ENCODE measurements around the gene DYNC1I1. TPM values are rescaled to one million over a fixed set of nuclear protein-coding genes. Genes with fewer than 3 reads are reported as not detected.

Gene DYNC1I1
- total RNA-seq, 1 experiment from 2014 or later: 3.2 TPM

DNA sequence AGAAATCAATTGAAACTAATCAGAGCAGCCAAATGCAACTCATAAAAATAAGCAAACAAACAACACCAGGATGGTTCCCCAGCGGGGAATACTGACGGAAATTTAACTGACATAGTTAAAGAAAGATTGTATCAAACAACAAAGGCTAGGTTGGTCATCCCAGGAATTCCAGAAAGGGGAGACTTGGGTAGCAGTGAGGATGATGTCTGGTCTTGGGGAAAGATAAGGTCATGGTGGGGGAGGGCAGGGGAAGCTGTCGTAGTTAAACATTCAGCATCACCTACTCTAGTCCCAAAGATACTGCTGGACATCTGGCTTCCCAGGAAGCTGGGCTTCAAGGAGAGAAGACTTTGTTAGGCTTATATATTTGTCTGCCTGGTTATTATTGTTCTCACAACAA is 50.4 kb downstream of the DYNC1I1 start:
- WGBS (ENCODE audit: extremely low coverage, insufficient read length, low lambda C conversion rate): no CpG with 5 or more reads among the region's 3 CpGs

More for the DNA sequence above, 50.4 kb downstream of the DYNC1I1 start:
- Histone ChIP-seq H3K27ac (ENCODE audit: insufficient read length, low read depth, low read length) (no peak overlapping the region), H3T11ph (ENCODE audit: low read length) (no peak overlapping the region), H3K18ac (ENCODE audit: insufficient read length, low read depth, low read length) (no peak overlapping the region), H4K20me1 (ENCODE audit: control insufficient read depth, insufficient read depth, insufficient read length) (no peaks in the 10 kb centered on the region), H3K27me3 (ENCODE audit: insufficient read depth, low read length) (no peaks in the 10 kb centered on the region), H3K9ac (ENCODE audit: extremely low read depth, insufficient read length, low read length) (no peak overlapping the region), H3K9me3 (ENCODE audit: control insufficient read depth, low read depth, low read length) (no peaks in the 10 kb centered on the region), H2BK5ac (ENCODE audit: insufficient read length, low read length) (no peak overlapping the region), H3K4ac (ENCODE audit: low read depth, low read length) (no peak overlapping the region), H3K56ac (ENCODE audit: insufficient read length, low read depth, low read length) (no peak overlapping the region), H2BK15ac (ENCODE audit: low read depth, low read length) (no peak overlapping the region), H4K8ac (replicated peaks; ENCODE audit: insufficient read length, low read depth, low read length) (no peak overlapping the region), H2BK120ac (ENCODE audit: low read depth, low read length, poor library complexity, severe bottlenecking) (no peak overlapping the region), H3K14ac (ENCODE audit: insufficient read depth, low read length) (no peak overlapping the region), H2AK5ac (ENCODE audit: insufficient read length, low read length) (no peak overlapping the region), H3K79me1 (ENCODE audit: insufficient read depth, low read depth, low read length, poor library complexity, severe bottlenecking) (no peaks in the 10 kb centered on the region), H2AFZ (ENCODE audit: low read length) (peak overlapping the region; percentile 22), H3K79me2 (ENCODE audit: insufficient read depth, low read length) (no peaks in the 10 kb centered on the region), H3K23me2 (ENCODE audit: insufficient read length, low read depth, low read length, poor library complexity, severe bottlenecking) (no peaks in the 10 kb centered on the region), H2BK12ac (ENCODE audit: insufficient read length, low read depth, low read length) (no peak overlapping the region), H4K91ac (ENCODE audit: insufficient read length, low read depth, low read length) (no peak overlapping the region), H3K4me2 (ENCODE audit: insufficient read depth, insufficient read length, low read length) (no peak overlapping the region), H2BK20ac (ENCODE audit: low read depth, low read length, poor library complexity, severe bottlenecking) (no peak overlapping the region), H4K5ac (ENCODE audit: insufficient read length, low read depth, low read length) (no peak overlapping the region), H3K23ac (ENCODE audit: insufficient read length, low read depth, low read length) (no peak overlapping the region), H3K4me1 (ENCODE audit: insufficient read depth, low read length) (no peaks in the 10 kb centered on the region; the same call in 1 of the 2 replicates)
- Mint-ChIP-seq H3K27me3 (ENCODE audit: low read depth) (no peaks in the 10 kb centered on the region), H3K27ac (peak overlapping the region in 1 of 3 experiments; percentile 46; a peak in 1 of 7 replicates), H3K4me1 (peaks cover 25 to 27% of the 10 kb centered on the region in 2 experiments), H3K9me3 (no peaks in the 10 kb centered on the region), H3K36me3 (ENCODE audit: insufficient read depth in 1 of 3, low read depth in 3 of 3) (no peaks in the 10 kb centered on the region), H3K4me3 (no peak overlapping the region)
- no peak for DNase-seq
- TF ChIP-seq, protein P1, sequence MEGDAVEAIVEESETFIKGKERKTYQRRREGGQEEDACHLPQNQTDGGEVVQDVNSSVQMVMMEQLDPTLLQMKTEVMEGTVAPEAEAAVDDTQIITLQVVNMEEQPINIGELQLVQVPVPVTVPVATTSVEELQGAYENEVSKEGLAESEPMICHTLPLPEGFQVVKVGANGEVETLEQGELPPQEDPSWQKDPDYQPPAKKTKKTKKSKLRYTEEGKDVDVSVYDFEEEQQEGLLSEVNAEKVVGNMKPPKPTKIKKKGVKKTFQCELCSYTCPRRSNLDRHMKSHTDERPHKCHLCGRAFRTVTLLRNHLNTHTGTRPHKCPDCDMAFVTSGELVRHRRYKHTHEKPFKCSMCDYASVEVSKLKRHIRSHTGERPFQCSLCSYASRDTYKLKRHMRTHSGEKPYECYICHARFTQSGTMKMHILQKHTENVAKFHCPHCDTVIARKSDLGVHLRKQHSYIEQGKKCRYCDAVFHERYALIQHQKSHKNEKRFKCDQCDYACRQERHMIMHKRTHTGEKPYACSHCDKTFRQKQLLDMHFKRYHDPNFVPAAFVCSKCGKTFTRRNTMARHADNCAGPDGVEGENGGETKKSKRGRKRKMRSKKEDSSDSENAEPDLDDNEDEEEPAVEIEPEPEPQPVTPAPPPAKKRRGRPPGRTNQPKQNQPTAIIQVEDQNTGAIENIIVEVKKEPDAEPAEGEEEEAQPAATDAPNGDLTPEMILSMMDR (conservative IDR thresholded peaks at IDR 0.05): no peak
